ENCODE measurements around the gene PFKFB2.

DNA sequence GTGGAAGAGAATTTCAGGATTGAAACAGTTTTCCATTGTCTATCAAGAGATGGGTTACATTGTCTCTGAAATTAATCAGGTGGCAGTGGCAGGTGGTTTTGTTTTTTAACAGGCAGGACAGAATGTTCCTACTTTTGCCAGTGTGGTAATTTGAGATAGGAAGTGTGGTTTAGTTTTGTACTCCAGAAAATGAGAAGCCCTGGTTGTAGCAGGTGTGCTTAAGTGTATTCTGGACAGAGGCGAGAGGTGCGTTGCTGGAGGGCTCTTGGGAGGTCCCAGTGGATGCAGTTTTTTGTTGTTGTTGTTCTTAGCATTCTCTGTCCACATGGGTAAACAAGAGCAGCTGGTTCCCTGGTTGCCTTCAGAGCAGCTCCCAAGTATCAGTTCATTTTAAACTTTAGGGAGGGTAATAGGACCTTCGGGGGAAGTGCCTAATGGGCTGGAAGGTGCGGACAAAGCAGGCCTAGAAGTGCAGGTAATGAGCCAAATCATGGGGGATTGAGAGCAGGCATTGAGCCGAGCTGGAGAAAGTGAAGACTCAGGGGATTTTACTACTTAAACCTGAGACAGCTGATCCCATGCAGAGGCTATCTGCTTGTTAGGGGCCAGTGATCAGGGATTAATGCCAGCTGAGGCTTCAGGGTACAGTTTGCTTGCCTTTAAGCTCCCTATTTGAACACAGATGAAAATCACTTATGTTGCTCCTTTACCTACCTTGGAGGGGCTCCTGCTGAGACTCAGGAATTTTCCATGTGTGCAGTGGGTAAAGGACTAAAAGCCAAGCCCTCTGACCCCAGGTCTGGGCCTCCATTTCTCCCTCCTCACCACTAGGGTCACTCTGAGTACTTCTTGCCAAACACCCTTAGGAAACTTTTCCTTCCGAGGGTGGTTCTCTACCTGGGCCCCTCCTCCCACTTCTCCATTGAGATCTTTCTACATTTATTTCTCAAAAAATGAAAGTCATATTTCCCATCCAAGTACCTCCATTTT lies 6.1 kb downstream of the PFKFB2 start:
- TF ChIP-seq ZNF561 (tag by site-specific recombination; IDR thresholded peaks at IDR 0.05; ENCODE audit: borderline replicate concordance), result no peak
- TF ChIP-seq ZNF184 (tag by site-specific recombination; IDR thresholded peaks at IDR 0.05), result no peak

All from HEK293 (cell line).